Glutamatergic neuron (in vitro differentiated cells): ENCODE data around the gene SOX10. TPM values are rescaled to one million over a fixed set of nuclear protein-coding genes. Genes with fewer than 3 reads are reported as not detected.
A peak's percentile ranks its signal among the peaks of the same experiment; 100 is the strongest.

Experiments
- DNase-seq: peaks from one replicate; pipeline ENCODE4 v3.0.0; 2022
- H3K27ac Mint-ChIP-seq: one replicate; pipeline ENCODE4 v1.8.0; 2020; ENCODE audit warnings: mild to moderate bottlenecking, mixed read lengths, inconsistent platforms; ENCODE audit not compliant: unreplicated experiment
- H3K27me3 Mint-ChIP-seq: one replicate; pipeline ENCODE4 v1.8.0; 2020; ENCODE audit warnings: mild to moderate bottlenecking, moderate library complexity, mixed read lengths, inconsistent platforms; ENCODE audit not compliant: unreplicated experiment
- H3K36me3 Mint-ChIP-seq: one replicate; pipeline ENCODE4 v1.8.0; 2020; ENCODE audit warnings: mild to moderate bottlenecking, mixed read lengths, inconsistent platforms; ENCODE audit not compliant: unreplicated experiment
- H3K4me1 Mint-ChIP-seq: one replicate; pipeline ENCODE4 v1.8.0; 2020; ENCODE audit warnings: mild to moderate bottlenecking, low read depth, mixed read lengths, inconsistent platforms; ENCODE audit not compliant: unreplicated experiment
- H3K4me3 Mint-ChIP-seq: one replicate; pipeline ENCODE4 v1.8.0; 2020; ENCODE audit warnings: mild to moderate bottlenecking, mixed read lengths, inconsistent platforms; ENCODE audit not compliant: unreplicated experiment
- H3K9me3 Mint-ChIP-seq: one replicate; pipeline ENCODE4 v1.8.0; 2020; ENCODE audit warnings: mild to moderate bottlenecking, moderate library complexity, mixed read lengths, inconsistent platforms; ENCODE audit not compliant: unreplicated experiment
- total RNA-seq: library from RNA; stranded (reverse); fragmentation: NEBNext Ultra II Directional; extraction: Animal tissue kit (Norgen Biotek cat#: 25700); gene quantifications from one replicate; pipeline ENCODE4 v1.2.1, GENCODE V29; 2021; ENCODE audit not compliant: unreplicated experiment
- TF ChIP-seq, protein P1 (sequence below): fragments of 200-600 bp; sonication (generic); IDR thresholded peaks from one replicate; pipeline ENCODE4 v1.5.0; 2021; ENCODE audit not compliant: partially characterized antibody, unreplicated experiment

The SOX10 gene
- total RNA-seq, 1 donor from 2014 or later: not detected

DNA sequence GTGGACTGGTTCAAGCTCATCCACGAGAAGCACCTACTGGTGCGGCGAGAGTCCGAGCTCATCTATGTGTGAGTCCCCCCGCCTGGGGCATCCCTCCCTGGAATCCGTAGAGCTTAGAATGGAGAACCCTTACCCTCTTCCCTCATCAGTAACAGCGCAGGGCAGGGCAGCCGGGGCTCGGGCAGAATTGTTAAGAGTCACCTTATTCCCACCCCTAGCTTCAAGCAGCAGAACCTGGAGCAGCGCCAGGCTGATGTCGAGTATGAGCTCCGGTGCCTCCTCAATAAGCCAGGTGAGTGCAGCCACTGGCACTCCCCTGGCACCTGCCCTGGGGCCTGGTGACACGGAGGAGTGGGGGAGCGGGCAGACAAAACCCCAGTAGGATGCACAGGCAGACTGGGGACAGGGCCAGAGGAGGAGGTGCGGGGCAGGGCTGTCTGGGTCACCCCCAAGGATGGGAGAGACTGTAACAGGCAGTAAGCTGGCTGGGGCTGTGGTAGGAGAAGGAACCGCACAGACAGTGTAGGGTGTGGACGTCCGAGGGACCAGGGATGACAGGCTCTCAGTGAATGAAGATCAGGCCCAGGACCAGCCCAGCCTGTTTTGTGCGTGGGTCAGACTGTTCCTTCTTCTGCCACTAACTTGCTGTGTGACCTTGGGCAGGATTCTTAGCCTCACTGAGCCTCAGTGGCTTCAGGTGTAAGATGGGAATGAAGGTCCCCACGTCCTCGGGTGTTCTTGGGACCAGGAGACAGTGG, 51.4 kb downstream of the SOX10 start:
- Mint-ChIP-seq H3K27ac (no peak overlapping the region), H3K4me1 (peaks cover 13% of the 10 kb centered on the region), H3K9me3 (peaks cover 7% of the 10 kb centered on the region), H3K36me3 (no peaks in the 10 kb centered on the region), H3K27me3 (peaks cover 6% of the 10 kb centered on the region), H3K4me3 (no peak overlapping the region)
- TF ChIP-seq, protein P1, sequence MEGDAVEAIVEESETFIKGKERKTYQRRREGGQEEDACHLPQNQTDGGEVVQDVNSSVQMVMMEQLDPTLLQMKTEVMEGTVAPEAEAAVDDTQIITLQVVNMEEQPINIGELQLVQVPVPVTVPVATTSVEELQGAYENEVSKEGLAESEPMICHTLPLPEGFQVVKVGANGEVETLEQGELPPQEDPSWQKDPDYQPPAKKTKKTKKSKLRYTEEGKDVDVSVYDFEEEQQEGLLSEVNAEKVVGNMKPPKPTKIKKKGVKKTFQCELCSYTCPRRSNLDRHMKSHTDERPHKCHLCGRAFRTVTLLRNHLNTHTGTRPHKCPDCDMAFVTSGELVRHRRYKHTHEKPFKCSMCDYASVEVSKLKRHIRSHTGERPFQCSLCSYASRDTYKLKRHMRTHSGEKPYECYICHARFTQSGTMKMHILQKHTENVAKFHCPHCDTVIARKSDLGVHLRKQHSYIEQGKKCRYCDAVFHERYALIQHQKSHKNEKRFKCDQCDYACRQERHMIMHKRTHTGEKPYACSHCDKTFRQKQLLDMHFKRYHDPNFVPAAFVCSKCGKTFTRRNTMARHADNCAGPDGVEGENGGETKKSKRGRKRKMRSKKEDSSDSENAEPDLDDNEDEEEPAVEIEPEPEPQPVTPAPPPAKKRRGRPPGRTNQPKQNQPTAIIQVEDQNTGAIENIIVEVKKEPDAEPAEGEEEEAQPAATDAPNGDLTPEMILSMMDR: no peak
- DNase-seq: no peak

DNA sequence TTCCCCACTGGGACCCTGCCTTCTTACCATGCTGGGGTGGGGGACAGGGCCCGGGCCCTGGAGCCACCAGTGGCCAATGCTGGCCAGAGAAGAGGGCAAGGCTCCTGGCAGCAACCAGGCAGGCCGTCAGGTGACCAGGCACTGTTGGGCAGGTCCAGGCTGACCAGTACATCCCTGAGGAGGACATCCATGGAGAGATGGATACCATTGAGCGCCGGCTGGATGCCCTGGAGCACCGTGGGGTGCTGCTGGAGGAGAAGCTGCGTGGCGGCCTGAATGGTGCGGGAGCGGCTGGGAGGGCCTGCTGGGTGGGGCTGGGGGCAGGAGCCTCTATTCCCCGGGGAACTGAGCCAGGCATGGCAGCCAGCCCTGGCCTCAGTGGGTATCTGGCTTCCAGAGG, 52.0 kb downstream of the SOX10 start:
- no peaks in the 10 kb centered on the region for H3K36me3 Mint-ChIP-seq
- H3K4me3 Mint-ChIP-seq: no peak overlapping the region
- peaks cover 6% of the 10 kb centered on the region for H3K27me3 Mint-ChIP-seq
- H3K4me1 Mint-ChIP-seq: peaks cover 13% of the 10 kb centered on the region
- H3K9me3 Mint-ChIP-seq: peaks cover 6% of the 10 kb centered on the region
- no peak overlapping the region for H3K27ac Mint-ChIP-seq
- DNase-seq: no peak
- TF ChIP-seq, protein P1: no peak

DNA sequence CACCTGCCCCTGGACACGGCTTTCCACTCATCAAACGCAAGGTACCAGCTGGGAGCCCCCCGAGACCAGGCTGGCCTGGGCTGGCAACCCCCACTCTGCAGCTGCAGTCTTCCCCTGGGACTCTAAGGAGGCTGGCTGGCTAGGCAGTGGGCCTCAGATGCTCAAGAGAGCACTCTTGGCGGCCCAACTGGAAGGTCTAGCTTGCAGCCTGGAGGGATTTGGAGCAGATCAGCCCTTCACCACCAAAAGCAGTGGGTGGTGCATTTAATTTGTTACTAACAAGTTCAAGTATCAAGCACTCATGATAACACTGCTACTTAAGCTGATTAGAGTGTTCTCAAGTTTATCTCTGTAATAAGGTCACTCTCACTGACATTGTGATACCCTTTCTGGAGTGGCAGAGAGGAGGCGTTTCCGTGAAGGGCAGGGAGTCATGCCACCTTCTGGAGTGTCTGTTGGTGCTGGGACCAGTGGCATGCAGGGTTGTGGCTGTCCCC, 52.4 kb downstream of the SOX10 start:
- H3K9me3 Mint-ChIP-seq: peaks cover 6% of the 10 kb centered on the region
- H3K4me3 Mint-ChIP-seq: no peak overlapping the region
- H3K27ac Mint-ChIP-seq: no peak overlapping the region
- H3K36me3 Mint-ChIP-seq: no peaks in the 10 kb centered on the region
- TF ChIP-seq, protein P1: no peak
- H3K27me3 Mint-ChIP-seq: peaks cover 6% of the 10 kb centered on the region
- DNase-seq: no peak
- peaks cover 13% of the 10 kb centered on the region for H3K4me1 Mint-ChIP-seq

DNA sequence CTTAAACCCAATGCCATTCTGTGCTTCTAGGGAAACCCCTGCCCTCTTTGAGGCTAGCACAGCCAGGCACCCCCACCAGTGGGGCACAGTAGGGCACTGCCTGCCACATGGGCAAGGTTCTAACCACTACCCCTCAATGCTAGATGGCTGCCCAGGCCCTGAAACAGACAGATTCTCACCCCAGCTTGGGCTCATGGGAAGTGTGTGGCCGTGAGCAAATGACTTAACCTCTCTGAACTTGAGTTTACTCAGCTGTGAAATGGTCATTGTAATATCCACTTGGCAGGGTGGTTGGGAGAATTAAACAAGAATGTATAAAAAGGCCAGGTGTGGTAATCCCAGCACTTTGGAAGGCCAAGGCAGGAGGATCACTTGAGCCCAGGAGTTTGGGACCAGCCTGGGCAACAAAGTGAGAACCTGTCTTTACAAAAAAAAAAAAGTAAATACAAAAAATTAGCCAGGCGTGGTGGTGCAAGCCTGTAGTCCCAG, 53.4 kb downstream of the SOX10 start:
- Mint-ChIP-seq H3K4me1 (peaks cover 13% of the 10 kb centered on the region), H3K36me3 (no peaks in the 10 kb centered on the region), H3K9me3 (peaks cover 6% of the 10 kb centered on the region), H3K4me3 (no peak overlapping the region), H3K27me3 (peaks cover 6% of the 10 kb centered on the region), H3K27ac (peak overlapping the region; percentile 68)
- TF ChIP-seq, protein P1: peak; percentile 12
- no peak for DNase-seq
